NCI-H1436 treated with DMSO at 0.1 percent for 48 hours (cell line): Measurements from ENCODE around the gene FRYL.
"Not testable (repeated sequence)": the region's sequence is repeated elsewhere in the genome, so short reads cannot be mapped to it uniquely, and the experiment has no call there.

ENCODE experiments used
- DNase-seq: peaks from one replicate; lab custom pipeline; 2025; lab: John Stamatoyannopoulos, UW

Gene FRYL

DNA sequence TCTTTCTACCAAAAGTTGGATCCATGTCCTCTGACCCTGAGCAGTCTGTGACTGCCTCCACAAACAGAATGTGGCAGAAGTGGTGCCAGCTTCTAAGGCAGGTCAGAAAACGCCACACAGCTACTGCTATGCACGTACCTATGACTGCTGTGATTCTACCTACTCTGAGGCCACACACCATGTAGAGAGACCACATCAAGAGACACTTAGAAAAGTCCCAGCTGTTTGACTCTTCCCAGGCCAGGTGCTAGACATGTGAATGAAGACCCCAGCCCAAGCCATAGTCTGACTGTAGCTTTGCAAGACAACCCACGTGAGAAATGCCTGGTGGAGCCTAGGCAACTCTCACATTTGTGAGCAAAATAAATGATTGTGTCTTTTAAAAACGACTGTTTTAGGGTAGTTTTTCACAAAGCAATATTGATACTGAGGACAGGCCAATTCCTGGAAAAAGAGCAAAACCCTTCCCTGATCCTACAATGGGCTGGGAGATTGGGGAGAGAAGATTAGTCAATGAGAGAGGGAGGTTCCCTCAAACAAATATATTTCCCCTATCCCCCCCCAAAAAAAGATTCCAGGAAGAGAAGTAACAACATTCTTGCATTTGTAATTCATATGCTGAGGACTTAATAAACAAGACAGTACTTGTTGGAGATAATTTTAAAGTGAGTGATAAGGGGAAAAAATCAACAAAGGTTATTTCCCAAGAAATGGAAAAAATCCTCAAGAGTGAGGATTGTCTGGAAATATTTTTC, 33.3 kb downstream of the FRYL start:
- DNase-seq: no peak

DNA sequence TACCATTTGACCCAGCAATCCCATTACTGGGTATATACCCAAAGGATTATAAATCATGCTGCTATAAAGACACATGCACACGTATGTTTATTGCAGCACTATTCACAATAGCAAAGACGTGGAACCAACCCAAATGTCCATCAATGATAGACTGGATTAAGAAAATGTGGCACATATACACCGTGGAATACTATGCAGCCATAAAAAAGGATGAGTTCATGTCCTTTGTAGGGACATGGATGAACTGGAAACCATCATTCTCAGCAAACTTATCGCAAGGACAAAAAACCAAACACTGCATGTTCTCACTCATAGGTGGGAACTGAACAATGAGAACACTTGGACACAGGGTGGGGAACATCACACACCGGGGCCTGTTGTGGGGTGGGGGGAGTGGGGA, 34.9 kb downstream of the FRYL start:
- DNase-seq: not testable (repeated sequence)

DNA sequence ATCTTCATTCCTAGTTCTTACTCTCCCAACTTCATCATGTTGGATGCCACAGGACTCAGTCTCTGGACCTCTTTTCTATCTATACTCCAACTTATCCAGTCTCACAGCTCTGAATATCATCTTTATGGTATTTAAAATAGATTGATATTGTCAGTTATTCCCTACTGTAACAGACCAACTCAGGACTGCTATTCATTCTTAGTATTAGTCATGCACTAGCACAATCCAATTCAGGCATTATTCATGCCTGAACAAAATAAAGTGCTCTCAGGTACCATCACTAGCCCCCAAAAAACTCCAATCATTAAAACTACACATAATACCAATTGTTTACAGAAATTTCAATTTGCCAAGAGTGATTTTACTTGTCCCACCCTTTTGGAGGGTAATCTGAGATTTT, 37.7 kb downstream of the FRYL start:
- DNase-seq: no peak

DNA sequence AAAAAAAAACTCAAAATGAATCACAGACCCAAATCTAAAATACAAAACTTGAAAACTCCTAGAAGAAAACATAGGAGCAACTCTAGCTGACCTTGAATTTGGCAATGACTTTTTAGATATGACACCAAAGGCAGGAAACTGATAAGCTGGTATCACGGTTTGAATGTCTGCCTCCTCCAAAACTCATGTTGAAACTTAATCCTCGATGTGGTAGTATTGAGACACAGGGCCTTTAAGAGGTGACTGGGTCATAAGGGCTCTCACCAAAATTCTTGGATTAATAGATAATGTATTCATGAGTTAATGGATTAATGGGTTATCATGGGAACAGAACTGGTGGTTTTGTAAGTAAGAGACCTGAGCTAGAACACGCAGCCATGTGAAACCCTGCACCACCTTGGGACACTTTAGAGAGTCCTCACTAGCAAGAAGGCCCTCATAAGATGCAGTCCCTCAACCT, 40.5 kb downstream of the FRYL start:
- DNase-seq: no peak

DNA sequence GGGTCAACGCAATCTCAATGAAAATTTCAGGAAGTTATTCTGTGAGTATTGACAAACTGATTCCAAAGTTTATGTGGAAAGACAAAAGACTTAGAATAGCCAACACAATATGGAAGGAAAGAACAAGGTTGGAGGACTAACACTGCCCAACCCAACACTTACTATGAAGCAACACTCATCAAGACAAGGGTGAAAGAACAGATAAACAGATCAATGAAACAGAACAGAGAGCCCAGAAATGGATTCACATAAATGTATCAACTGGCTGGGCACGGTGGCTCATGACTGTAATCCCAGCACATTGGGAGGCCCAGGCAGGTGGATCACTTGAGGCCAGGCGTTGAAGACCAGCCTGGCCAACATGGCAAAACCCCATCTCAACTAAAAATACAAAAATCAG, 41.2 kb downstream of the FRYL start:
- no peak for DNase-seq

DNA sequence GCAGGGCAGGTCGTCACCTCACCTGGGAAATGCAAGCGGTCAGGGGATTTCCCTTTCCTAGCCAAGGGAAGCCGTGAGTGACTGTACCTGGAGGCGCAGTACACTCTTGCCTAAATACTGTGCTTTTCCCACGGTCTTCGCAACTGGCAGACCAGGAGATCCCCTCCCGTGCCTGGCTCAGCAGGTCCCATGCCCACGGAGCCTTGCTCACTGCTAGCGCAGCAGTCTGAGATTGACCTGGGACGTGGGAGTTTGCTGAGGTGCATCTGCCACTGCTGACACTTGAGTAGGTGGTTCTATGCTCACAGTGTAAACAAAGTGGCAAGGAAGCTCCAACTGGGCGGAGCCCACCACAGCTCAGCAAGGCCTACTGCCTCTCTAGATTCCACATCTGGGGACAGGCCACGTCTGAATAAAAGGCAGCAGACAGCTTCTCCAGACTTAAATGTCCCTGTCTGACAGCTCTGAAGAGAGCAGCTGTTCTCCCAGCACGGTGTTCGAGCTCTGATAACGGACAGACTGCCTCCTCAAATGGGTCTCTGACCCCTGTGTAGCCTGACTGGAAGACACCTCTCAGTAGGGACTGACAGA, 51.1 kb downstream of the FRYL start:
- DNase-seq: not testable (repeated sequence)

DNA sequence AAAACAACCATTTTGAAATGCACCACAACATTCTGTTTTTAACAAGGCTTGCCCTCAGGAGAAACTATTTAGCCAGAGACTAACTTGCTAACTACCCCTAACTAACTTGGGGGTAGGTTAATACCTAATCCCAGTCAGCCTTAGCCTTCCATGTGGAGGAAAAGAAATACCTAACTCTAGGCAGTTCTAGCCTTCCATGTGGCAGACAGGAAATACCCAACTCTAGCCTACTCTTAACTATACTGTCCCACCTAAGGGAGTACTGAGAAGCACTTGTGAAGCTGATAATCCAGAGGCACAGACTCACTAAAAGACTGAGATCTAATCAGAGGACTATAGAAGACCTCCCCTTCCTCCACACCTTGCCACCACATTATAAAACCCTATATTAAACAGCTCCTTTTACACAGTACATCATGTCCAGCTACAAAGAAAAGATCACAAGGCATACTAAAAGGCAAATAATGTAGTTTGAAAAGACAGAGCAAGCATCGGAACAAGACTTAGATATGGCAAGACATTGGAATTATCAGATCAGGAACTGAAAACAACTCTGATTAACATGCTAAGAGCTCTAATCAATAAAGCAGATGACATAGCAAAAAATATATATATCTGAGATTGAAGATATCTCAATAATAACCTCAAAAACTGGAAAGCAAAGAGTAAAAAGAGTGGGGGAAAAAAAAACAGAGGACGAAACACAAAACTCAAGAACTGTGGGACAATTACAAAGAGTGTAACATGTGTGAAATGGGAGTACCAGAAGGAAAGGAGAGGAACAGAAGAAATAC, 52.2 kb downstream of the FRYL start:
- DNase-seq: no peak

DNA sequence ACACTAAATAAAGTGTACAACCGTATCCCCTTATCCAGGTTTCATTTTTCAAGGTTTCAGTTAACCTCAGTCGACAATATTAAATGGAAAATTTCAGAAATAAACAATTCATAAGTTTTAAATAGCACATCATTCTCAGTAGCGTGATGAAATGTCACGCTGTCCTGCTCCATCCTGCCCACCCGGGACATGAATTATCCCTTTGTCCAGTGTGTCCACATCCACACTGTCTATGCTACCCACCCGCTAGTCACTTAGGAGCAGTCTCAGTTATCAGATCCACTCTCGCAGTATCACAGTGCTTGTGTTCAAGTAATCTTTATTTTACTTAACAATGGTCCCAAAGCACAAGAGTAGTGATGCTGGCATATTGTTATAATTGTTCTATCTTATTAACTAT, 54.7 kb downstream of the FRYL start:
- DNase-seq: no peak

DNA sequence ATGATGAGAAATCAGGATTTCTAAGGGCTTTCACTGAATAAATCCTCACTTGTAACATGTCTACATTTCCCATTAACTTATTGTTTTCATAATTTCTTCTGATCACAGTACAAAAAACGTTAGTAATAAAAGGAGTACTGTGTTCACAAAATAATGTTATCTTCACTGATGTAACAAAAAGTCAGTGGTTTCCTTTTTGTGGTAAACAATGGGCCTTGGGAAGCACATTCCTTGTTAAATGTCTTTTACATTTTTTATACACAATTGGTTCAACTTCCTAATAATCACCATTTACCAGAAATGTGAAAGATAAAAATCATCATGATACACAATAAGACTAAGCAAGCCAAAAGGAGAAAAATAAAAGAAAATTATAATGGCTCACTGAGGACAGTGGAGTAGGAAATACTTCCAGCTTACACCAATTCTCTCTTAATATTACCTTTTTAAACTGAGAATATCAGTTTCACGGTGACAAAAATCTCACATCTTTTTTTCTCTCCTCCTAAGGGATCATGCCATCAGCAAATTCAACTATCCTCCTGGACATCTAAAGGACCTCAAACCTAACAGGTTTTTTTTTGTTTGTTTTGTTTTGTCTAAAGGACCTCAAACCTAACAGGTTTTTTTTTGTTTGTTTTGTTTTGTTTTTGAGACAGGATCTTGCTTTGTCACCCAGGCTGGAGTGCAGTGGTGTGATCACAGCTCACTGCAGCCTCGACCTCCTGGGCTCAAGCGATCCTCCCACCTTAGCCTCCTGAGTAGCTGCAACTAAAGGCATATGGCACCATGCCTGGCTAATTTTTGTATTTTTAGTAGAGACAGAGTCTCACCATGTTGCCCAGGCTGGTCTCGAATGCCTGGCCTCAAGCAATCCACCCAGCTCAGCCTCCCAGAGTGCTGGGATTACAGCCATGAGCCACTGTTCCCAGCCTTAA, 57.3 kb downstream of the FRYL start:
- DNase-seq: no peak

DNA sequence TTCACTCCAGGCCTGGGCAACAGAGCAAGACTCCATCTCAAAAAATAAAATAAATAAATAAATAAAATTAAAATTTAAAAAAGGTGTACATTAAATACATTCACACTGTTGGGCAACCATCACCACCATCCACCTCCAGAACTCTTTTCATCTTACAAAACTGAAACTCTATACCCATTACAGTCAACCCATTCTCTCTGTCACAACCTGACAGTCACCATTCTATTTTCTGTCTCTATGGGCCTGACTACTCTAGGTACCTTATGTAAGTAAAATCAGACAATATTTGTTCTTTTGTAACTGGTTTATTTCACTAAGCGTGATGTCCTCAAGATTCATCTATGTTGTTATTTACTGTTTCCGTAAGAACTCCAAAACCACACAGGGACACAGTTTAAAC, 59.6 kb downstream of the FRYL start:
- no peak for DNase-seq

DNA sequence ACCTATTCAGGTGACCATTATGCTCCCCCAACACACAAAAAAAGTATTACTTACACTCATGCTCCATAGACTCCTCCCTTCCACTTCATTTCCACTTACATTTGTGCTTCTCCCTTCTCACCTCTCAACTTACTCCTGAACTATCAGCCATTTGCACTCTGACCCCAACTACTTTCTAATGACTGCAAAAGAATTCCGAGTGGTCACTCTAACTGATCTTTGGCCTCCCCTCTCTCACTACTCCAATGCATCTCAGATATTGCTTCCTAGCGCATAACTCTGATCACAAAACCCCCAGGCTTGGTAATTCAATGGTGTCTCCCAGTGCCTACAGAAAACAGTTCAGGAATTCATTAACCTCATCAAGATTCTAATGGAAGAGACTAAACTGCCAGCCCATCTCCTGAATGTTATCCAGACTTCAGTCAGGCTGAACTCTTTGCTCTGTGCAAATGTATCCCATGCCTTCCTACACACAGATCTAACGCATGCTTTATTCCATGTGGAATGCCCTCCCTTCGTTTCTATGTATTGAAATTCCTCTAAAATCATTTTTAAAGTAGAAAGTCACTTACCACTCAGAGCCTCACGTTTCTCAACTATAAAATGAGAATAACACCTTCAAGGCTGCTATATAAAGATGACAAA, 61.1 kb downstream of the FRYL start:
- DNase-seq: no peak

DNA sequence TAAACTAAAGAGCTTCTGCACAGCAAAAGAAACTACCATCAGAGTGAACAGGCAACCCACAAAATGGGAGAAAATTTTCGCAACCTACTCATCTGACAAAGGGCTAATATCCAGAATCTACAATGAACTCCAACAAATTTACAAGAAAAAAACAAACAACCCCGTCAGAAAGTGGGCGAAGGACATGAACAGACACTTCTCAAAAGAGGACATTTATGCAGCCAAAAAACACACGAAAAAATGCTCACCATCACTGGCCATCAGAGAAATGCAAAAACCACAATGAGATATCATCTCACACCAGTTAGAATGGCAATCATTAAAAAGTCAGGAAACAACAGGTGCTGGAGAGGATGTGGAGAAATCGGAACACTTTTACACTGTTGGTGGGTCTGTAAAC, 63.8 kb downstream of the FRYL start:
- not testable (repeated sequence) for DNase-seq

DNA sequence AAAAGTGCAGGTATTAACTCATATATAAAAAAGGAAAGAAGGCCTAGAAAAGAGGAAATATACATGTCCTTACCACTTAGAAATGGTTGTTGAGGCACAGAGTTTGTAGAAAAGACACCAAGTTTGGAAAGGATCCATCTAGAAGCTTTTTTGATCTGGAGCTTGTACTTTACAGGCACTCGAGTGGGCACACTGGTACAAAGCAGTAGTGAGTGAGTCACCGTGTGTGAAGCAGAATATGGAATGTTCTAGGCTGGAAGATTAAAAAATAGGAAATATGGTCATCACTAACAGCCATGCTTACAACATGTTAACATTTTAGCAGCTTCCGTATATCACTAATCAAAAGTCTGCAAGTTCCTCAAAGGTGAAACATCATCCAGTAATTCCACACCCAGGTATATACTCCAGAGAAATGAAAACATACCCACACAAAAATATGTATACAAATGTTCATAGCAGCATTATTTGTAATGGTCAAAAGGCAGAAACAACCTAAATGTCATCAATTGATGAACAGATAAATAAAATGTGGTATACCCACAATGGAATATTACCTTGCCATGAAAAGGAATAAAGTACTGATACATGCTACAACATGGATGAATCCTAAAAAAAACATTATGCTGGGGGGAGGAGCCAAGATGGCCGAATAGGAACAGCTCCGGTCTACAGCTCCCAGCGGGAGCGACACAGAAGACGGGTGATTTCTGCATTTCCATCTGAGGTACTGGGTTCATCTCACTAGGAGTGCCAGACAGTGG, 69.5 kb downstream of the FRYL start:
- no peak for DNase-seq

DNA sequence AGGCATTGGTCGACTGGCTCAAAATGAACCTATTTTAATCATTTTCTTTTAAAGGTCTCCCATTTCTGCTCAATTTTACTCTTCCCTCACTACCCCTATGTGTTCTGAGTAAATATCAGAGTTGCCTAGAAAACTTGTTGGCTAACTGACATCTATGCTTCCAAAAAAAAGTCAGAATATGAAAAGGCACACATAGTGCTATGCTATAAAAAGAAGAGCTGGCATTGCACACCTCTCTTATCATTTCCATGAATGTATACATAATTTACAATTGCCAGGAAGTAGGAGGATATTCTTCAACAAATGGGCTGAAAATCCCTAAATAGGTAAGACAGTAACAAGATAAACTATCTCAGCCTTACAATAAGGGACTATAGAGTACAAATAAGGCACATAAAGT, 70.2 kb downstream of the FRYL start:
- DNase-seq: no peak

DNA sequence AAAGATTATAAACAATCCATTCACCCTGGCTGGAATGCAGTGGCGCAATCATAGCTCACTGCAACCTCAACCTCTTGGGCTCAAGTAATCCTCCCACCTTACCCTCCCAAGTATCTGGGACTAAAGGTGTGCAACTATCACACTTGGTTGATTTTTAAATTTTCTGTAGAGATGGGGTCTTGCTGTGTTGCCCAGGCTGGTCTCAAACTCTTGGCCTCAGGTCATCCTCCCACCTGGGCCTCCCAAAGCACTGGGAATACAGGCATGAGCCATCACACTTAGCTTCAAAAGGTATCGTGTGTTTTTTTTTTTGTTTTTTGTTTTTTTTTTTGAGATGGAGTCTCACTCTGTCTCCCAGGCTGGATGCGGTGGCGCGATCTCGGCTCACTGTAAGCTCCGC, 71.5 kb downstream of the FRYL start:
- no peak for DNase-seq

DNA sequence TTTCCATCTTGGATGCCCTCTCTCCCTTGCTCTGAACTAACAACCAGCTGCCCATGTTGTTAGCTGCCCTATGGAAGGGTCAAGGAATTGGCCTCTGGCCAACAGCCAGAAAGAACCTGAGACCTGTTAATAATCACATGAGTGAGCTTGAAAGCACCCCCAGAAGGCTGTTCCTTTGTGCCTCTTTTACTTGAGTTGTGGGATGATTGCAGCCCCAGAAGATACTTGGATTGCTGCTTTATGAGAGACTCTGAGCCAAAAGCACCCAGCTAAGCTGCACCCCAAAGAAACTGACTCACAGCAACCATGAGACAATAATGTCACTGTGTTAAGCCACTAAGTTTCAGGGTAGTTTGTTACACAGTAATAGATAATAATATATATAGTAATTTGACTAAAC, 73.3 kb downstream of the FRYL start:
- no peak for DNase-seq

DNA sequence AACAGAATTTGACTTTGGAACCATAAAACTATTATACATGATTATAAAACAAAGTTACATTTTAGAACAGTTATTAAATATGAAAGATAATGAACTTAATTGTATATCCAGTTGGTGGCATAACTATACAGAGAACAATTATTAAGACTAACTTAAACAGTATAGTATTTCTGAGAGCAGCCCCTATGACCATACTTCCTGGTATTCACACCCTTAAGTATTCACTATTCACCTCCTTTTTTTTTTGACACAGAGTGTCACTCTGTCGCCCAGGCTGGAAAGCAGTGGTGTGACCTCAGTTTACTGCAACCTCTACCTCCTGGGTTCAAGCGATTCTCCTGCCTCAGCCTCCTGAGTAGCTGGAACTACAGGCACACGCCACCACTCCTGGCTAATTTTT, 74.5 kb downstream of the FRYL start:
- DNase-seq: no peak

DNA sequence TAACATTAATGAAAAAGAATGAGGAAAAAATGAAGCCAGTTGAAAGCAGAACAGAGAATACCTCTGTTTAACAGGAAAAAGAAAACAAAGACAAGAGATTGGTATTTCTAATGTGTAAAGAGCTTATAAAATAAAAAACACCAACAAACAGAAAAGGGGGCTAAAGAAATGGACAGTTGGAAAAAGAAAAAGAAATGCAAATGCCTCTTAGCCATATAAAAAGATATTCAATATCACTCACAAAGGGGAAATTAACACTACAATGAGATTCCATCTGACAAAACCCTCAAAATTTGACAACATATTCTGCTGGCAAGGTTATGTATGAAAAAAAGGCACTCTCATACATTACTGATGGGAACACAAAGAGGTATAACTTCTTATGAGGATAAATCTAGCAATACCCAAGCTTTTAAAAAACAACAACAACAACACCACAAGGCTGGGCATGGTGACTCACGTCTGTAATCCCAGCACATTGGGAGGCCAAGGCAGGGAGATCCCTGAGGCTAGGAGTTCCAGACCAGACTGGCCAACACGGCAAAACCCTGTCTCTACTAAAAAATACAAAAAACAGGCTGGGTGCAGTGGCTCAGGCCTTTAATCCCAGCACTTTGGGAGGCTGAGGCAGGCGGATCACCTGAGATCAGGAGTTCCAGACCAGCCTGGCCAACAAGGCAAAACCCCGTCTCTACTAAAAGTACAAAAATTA, 75.8 kb downstream of the FRYL start:
- no peak for DNase-seq

DNA sequence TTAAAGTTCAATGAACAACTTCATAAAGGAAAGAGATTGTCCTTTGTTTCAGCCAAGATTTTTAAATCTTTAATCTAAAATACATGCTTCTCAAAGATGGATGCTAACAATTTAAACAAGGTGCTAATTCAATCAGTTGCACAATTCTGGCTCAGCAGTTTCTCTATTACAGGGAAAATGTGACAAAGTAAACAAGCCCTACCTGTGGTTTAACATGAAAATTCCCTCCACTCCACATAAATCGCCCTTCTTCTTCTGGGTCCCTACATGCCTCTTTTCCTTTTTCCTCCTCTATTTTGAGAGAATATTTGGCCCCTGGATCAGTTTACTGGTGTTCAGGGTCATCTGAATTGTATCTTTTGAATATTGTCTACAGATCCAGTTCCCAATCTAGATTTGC, 80.6 kb downstream of the FRYL start:
- DNase-seq: no peak
